ENCODE results near the gene KDM2A. TPM values are rescaled to one million over a fixed set of nuclear protein-coding genes. Genes with fewer than 3 reads are reported as not detected.
"Not testable (repeated sequence)": the region's sequence is repeated elsewhere in the genome, so short reads cannot be mapped to it uniquely, and the experiment has no call there.

The KDM2A gene
- total RNA-seq, 4 donors from 2014 or later, result 48.2 to 94.9 (median 73.5) TPM

- Histone ChIP-seq H3K9me3 (no peaks in the 10 kb centered on the region), H3K36me3 (no peaks in the 10 kb centered on the region), H3K4me3 (no peak overlapping the region), H3K27ac (no peak overlapping the region), H3K4me1 (no peaks in the 10 kb centered on the region), H3K27me3 (no peaks in the 10 kb centered on the region)
- TF ChIP-seq CTCF (IDR thresholded peaks at IDR 0.05) (no peak), POLR2A (IDR thresholded peaks at IDR 0.05) (no peak)
- DNase-seq, result no peak
- intact Hi-C loops (cut with DNase I; ENCODE audit: low total_unique reads), result no loop called here
These were observed 114.6 kb downstream of the KDM2A start for GRCh38 chr11:67233584-67234190.

- intact Hi-C loops (cut with DNase I; ENCODE audit: low total_unique reads), result not testable (repeated sequence)
These were observed 115.5 kb downstream of the KDM2A start for GRCh38 chr11:67234571-67234970.

GRCh38 chr11:67237574-67237973 is 118.5 kb downstream of the KDM2A start:
- Histone ChIP-seq H3K27ac (no peak overlapping the region), H3K36me3 (no peaks in the 10 kb centered on the region), H3K9me3 (no peaks in the 10 kb centered on the region), H3K27me3 (no peaks in the 10 kb centered on the region), H3K4me1 (peaks cover 0 to 15% of the 10 kb centered on the region in 2 donors), H3K4me3 (no peak overlapping the region)
- no peak for TF ChIP-seq CTCF (IDR thresholded peaks at IDR 0.05)
- TF ChIP-seq POLR2A (IDR thresholded peaks at IDR 0.05), result no peak
- no peak for DNase-seq
- intact Hi-C loops (cut with DNase I; ENCODE audit: low total_unique reads), result no loop called here

More at GRCh38 chr11:67234571-67234970, 115.5 kb downstream of the KDM2A start:
- H3K27ac ChIP-seq, H3K27me3 ChIP-seq, H3K9me3 ChIP-seq, DNase-seq, H3K4me3 ChIP-seq, H3K36me3 ChIP-seq, H3K4me1 ChIP-seq: not testable (repeated sequence)

- intact Hi-C loops (cut with DNase I; ENCODE audit: low total_unique reads), result no loop called here
- TF ChIP-seq POLR2A (IDR thresholded peaks at IDR 0.05) (no peak), CTCF (IDR thresholded peaks at IDR 0.05) (no peak)
- H3K4me3 ChIP-seq, result peak overlapping the region in 1 of 2 donors; percentile 22
- no peak for DNase-seq
- H3K36me3 ChIP-seq, result no peaks in the 10 kb centered on the region
- H3K27ac ChIP-seq, result peak overlapping the region; percentile 70 to 84
- H3K9me3 ChIP-seq, result no peaks in the 10 kb centered on the region
- H3K4me1 ChIP-seq, result peaks cover 0 to 15% of the 10 kb centered on the region in 2 donors
- no peaks in the 10 kb centered on the region for H3K27me3 ChIP-seq
These were observed 120.1 kb downstream of the KDM2A start for GRCh38 chr11:67238894-67239782.

GRCh38 chr11:67239783-67240575 is 120.9 kb downstream of the KDM2A start:
- Histone ChIP-seq H3K27me3 (no peaks in the 10 kb centered on the region), H3K4me3 (peak overlapping the region; percentile 68 to 72), H3K27ac (peak overlapping the region; percentile 84 to 91), H3K36me3 (no peaks in the 10 kb centered on the region), H3K4me1 (peaks cover 0 to 15% of the 10 kb centered on the region in 2 donors), H3K9me3 (no peaks in the 10 kb centered on the region)
- TF ChIP-seq POLR2A (IDR thresholded peaks at IDR 0.05) (peak; percentile 92 to 93), CTCF (IDR thresholded peaks at IDR 0.05) (peak in 3 of 4 experiments; percentile 9 to 32 (median 23))
- peak; percentile 95 to 97 for DNase-seq
- intact Hi-C loops (cut with DNase I; ENCODE audit: low total_unique reads), result no loop called here

Measured in uterus (tissue), 4 donors.